ENCODE data around the gene PTRHD1.
"Not testable (repeated sequence)": the region's sequence is repeated elsewhere in the genome, so short reads cannot be mapped to it uniquely, and the experiment has no call there.

DNA sequence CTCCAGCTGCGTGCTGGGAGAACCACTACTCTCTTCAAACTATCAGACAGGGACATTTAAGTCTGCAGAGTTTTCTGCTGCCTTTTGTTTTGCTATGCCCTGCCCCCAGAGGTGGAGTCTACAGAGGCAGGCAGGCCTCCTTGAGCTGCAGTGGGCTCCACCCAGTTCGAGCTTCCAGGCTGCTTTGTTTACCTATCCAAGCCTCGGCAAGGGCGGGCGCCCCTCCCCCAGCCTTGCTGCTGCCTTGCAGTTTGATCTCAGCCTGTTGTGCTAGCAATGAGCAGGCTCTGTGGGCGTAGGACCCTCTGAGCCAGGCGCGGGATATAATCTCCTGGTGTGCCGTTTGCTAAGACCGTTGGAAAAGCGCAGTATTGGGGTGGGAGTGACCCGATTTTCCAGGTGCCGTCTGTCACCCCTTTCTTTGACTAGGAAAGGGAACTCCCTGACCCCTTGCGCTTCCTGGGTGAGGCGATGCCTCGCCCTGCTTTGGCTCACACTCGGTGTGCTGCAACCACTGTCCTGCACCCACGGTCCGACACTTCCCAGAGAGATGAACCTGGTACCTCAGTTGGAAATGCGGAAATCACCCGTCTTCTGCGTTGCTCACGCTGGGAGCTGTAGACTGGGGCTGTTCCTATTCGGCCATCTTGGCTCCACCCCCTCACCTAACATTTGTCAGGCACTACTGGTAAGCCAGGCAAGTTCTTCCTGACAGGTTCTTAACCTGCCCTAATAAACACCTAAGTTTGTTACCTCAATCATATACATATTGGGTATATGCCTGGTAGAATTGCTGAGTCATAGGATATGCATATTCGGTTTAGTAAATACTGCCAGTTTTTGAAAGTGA, 12.8 kb upstream of the PTRHD1 start:
- TF ChIP-seq FOXM1 (IDR thresholded peaks at IDR 0.05; ENCODE audit: borderline replicate concordance): not testable (repeated sequence)
- TF ChIP-seq, protein P1, sequence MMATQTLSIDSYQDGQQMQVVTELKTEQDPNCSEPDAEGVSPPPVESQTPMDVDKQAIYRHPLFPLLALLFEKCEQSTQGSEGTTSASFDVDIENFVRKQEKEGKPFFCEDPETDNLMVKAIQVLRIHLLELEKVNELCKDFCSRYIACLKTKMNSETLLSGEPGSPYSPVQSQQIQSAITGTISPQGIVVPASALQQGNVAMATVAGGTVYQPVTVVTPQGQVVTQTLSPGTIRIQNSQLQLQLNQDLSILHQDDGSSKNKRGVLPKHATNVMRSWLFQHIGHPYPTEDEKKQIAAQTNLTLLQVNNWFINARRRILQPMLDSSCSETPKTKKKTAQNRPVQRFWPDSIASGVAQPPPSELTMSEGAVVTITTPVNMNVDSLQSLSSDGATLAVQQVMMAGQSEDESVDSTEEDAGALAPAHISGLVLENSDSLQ (IDR thresholded peaks at IDR 0.05): not testable (repeated sequence)
